ENCODE data around the gene NR1D1. TPM values are rescaled to one million over a fixed set of nuclear protein-coding genes. Genes with fewer than 3 reads are reported as not detected.

NR1D1 gene
- total and polyA plus RNA-seq, 2 of the 13 experiments (the other 11 are each of a cell fraction or from before 2014, with no cell fraction given), result 2.1 to 2.7 TPM

DNA sequence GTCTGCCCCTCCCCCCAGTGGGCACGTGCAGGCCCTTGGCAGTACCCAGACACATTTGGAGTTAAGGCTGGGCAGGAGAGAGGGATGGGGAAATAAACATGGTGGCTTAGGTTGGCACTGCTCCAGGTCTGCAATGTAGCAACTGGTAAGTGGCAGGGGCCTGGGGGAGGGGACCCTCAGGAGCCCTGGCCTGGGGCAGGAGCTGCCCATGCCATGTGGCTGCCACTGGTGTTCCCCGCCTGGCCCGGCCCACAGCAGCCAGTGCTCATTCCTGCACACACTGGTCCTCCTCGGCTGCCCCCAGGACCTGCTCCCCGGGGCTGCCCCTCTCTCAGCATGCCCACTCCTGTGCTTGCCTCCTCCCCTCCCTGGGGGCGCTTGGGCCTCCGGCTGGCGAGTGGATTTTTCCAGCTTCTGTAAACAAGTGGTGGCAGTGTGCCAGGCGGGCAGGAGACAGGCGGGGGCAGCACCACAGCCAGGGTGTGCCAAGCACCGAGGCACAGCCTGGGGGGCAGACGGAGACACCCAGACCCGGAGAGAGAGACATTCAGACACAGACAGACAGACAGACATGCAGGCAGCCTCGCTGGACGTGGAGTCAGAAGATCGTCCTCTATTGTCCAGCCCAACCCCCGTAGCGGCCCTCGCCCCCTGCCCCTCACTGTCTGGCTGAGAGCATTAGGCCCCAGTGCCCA is 28.2 kb downstream of the NR1D1 start (continued):
- TF ChIP-seq FOXP1 (IDR thresholded peaks at IDR 0.05) (no peak), FOXP1 (CRISPR knock-in tag; IDR thresholded peaks at IDR 0.05) (0 out of 2 replicates have a peak, but pooled peaks have one; percentile 48), SKI (IDR thresholded peaks at IDR 0.05; ENCODE audit: partially characterized antibody) (peak; percentile 30), MLLT10 (CRISPR knock-in tag; IDR thresholded peaks at IDR 0.05) (no peak), ZNF768 (CRISPR knock-in tag; IDR thresholded peaks at IDR 0.05) (0 out of 2 replicates have a peak, but pooled peaks have one; percentile 11), ETV5 (CRISPR knock-in tag; IDR thresholded peaks at IDR 0.05; ENCODE audit: borderline replicate concordance) (peak; percentile 11; the same call in 1 of the 2 replicates), PCBP2 (optimal IDR thresholded peaks at IDR 0.05; ENCODE audit: low read depth, low read length, poor library complexity, severe bottlenecking) (no peak), PHF8 (CRISPR knock-in tag; IDR thresholded peaks at IDR 0.05) (no peak), CHD4 (IDR thresholded peaks at IDR 0.05; ENCODE audit: borderline replicate concordance, low read length) (peak; percentile 15; the same call in 1 of the 2 replicates), NFRKB (IDR thresholded peaks at IDR 0.05) (no peak), KDM5B (CRISPR knock-in tag; IDR thresholded peaks at IDR 0.05; ENCODE audit: borderline replicate concordance) (peak; percentile 27; the same call in 1 of the 2 replicates), ELF4 (CRISPR knock-in tag; IDR thresholded peaks at IDR 0.05; ENCODE audit: borderline replicate concordance) (no peak), FOXA1 (IDR thresholded peaks at IDR 0.05) (no peak), FOXA1 (CRISPR knock-in tag; IDR thresholded peaks at IDR 0.05) (peak; percentile 85), MTA1 (CRISPR knock-in tag; IDR thresholded peaks at IDR 0.05; ENCODE audit: borderline replicate concordance) (peak; percentile 42; the same call in 1 of the 2 replicates), SP5 (CRISPR knock-in tag; IDR thresholded peaks at IDR 0.05; ENCODE audit: borderline replicate concordance, low read depth) (no peak; the same call in 1 of the 2 replicates), TMF1 (CRISPR knock-in tag; IDR thresholded peaks at IDR 0.05; ENCODE audit: low read depth) (peak; percentile 49; the same call in 1 of the 2 replicates)
- TF ChIP-seq, protein P1, sequence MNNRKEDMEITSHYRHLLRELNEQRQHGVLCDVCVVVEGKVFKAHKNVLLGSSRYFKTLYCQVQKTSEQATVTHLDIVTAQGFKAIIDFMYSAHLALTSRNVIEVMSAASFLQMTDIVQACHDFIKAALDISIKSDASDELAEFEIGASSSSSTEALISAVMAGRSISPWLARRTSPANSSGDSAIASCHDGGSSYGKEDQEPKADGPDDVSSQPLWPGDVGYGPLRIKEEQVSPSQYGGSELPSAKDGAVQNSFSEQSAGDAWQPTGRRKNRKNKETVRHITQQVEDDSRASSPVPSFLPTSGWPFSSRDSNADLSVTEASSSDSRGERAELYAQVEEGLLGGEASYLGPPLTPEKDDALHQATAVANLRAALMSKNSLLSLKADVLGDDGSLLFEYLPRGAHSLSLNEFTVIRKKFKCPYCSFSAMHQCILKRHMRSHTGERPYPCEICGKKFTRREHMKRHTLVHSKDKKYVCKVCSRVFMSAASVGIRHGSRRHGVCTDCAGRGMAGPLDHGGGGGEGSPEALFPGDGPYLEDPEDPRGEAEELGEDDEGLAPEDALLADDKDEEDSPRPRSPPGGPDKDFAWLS (CRISPR knock-in tag; IDR thresholded peaks at IDR 0.05; ENCODE audit: borderline replicate concordance), result 0 out of 2 replicates have a peak, but pooled peaks have one; percentile 49
- TF ChIP-seq, protein P2, sequence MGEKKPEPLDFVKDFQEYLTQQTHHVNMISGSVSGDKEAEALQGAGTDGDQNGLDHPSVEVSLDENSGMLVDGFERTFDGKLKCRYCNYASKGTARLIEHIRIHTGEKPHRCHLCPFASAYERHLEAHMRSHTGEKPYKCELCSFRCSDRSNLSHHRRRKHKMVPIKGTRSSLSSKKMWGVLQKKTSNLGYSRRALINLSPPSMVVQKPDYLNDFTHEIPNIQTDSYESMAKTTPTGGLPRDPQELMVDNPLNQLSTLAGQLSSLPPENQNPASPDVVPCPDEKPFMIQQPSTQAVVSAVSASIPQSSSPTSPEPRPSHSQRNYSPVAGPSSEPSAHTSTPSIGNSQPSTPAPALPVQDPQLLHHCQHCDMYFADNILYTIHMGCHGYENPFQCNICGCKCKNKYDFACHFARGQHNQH (CRISPR knock-in tag; IDR thresholded peaks at IDR 0.05), result no peak
- TF ChIP-seq, protein P3, sequence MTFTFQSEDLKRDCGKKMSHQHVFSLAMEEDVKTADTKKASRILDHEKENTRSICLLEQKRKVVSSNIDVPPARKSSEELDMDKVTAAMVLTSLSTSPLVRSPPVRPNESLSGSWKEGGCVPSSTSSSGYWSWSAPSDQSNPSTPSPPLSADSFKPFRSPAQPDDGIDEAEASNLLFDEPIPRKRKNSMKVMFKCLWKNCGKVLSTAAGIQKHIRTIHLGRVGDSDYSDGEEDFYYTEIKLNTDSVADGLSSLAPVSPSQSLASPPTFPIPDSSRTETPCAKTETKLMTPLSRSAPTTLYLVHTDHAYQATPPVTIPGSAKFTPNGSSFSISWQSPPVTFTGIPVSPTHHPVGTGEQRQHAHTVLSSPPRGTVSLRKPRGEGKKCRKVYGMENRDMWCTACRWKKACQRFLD (CRISPR knock-in tag; IDR thresholded peaks at IDR 0.05; ENCODE audit: borderline replicate concordance), result no peak
- TF ChIP-seq, protein P4, sequence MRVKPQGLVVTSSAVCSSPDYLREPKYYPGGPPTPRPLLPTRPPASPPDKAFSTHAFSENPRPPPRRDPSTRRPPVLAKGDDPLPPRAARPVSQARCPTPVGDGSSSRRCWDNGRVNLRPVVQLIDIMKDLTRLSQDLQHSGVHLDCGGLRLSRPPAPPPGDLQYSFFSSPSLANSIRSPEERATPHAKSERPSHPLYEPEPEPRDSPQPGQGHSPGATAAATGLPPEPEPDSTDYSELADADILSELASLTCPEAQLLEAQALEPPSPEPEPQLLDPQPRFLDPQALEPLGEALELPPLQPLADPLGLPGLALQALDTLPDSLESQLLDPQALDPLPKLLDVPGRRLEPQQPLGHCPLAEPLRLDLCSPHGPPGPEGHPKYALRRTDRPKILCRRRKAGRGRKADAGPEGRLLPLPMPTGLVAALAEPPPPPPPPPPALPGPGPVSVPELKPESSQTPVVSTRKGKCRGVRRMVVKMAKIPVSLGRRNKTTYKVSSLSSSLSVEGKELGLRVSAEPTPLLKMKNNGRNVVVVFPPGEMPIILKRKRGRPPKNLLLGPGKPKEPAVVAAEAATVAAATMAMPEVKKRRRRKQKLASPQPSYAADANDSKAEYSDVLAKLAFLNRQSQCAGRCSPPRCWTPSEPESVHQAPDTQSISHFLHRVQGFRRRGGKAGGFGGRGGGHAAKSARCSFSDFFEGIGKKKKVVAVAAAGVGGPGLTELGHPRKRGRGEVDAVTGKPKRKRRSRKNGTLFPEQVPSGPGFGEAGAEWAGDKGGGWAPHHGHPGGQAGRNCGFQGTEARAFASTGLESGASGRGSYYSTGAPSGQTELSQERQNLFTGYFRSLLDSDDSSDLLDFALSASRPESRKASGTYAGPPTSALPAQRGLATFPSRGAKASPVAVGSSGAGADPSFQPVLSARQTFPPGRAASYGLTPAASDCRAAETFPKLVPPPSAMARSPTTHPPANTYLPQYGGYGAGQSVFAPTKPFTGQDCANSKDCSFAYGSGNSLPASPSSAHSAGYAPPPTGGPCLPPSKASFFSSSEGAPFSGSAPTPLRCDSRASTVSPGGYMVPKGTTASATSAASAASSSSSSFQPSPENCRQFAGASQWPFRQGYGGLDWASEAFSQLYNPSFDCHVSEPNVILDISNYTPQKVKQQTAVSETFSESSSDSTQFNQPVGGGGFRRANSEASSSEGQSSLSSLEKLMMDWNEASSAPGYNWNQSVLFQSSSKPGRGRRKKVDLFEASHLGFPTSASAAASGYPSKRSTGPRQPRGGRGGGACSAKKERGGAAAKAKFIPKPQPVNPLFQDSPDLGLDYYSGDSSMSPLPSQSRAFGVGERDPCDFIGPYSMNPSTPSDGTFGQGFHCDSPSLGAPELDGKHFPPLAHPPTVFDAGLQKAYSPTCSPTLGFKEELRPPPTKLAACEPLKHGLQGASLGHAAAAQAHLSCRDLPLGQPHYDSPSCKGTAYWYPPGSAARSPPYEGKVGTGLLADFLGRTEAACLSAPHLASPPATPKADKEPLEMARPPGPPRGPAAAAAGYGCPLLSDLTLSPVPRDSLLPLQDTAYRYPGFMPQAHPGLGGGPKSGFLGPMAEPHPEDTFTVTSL (CRISPR knock-in tag; IDR thresholded peaks at IDR 0.05; ENCODE audit: borderline replicate concordance), result 0 out of 2 replicates have a peak, but pooled peaks have one; percentile 22
